OCI-LY1 (cell line): ENCODE measurements around the gene CIB4.

Source experiments
- EZH2 ChIP-seq: fragments of 200-600 bp; sonication (generic), shearing (Covaris generic); IDR thresholded peaks from 2 replicates; pipeline ENCODE4 v1.8.0; 2017; ENCODE audit warnings: borderline replicate concordance, mixed run types, mild to moderate bottlenecking, antibody characterized with exemption, low read length, moderate library complexity, mixed read lengths
- TF ChIP-seq, protein P1 (sequence below): fragments of 200-600 bp; sonication (generic), shearing (Covaris generic); IDR thresholded peaks from 2 replicates; pipeline ENCODE4 v1.5.1; 2017; ENCODE audit warnings: mild to moderate bottlenecking, antibody characterized with exemption, low read length, moderate library complexity, mixed read lengths

DNA sequence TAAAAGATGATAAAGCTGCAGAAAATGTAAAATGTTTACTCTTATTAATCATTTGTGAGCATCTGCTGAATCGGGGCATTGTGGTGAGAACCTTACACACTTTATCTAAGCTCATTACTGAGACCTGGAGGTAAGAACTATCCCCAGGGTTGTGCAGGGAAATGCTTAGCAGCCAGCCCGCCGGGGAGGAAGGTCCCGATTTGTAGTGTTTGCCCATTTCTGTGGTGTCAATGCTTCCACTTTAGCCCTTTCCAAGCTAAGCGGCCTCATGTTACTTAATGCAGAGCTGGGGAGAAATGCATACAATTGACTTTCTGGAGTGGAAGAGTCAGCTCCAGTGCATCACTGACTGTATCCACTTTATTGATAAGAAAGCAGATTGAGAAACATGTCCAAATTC is 30.5 kb upstream of the CIB4 start:
- TF ChIP-seq, protein P1, sequence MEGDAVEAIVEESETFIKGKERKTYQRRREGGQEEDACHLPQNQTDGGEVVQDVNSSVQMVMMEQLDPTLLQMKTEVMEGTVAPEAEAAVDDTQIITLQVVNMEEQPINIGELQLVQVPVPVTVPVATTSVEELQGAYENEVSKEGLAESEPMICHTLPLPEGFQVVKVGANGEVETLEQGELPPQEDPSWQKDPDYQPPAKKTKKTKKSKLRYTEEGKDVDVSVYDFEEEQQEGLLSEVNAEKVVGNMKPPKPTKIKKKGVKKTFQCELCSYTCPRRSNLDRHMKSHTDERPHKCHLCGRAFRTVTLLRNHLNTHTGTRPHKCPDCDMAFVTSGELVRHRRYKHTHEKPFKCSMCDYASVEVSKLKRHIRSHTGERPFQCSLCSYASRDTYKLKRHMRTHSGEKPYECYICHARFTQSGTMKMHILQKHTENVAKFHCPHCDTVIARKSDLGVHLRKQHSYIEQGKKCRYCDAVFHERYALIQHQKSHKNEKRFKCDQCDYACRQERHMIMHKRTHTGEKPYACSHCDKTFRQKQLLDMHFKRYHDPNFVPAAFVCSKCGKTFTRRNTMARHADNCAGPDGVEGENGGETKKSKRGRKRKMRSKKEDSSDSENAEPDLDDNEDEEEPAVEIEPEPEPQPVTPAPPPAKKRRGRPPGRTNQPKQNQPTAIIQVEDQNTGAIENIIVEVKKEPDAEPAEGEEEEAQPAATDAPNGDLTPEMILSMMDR = no peak
- TF ChIP-seq EZH2 = no peak
